K562 (cell line): ENCODE measurements around the gene GRWD1. TPM values are rescaled to one million over a fixed set of nuclear protein-coding genes. Genes with fewer than 3 reads are reported as not detected.

ENCODE experiments used
- ARNT ChIP-seq, 2 experiments: fragments of 450-650 bp; IDR thresholded peaks; 2 replicates each; pipeline ENCODE4 v1.6.1; 2016; ENCODE audit warnings: mild to moderate bottlenecking in 1 of 2
- CCNT2 ChIP-seq: IDR thresholded peaks from 2 replicates; pipeline ENCODE4 v1.6.1; 2011; ENCODE audit warnings: borderline replicate concordance, low read depth, mild to moderate bottlenecking, moderate library complexity, mixed read lengths, low read length; ENCODE audit not compliant: insufficient read length; ENCODE audit errors: extremely low read depth
- CSDE1 ChIP-seq, 2 experiments: fragments of 450-650 bp; IDR thresholded peaks; 2 replicates each; pipeline ENCODE4 v1.6.1; 2016; ENCODE audit warnings: mild to moderate bottlenecking in 1 of 2
- EZH2 ChIP-seq: IDR thresholded peaks from 2 replicates; pipeline ENCODE4 v1.6.1; 2012; ENCODE audit warnings: low read depth, mild to moderate bottlenecking, inconsistent platforms, low read length, borderline replicate concordance
- FOS ChIP-seq: IDR thresholded peaks from 3 replicates; pipeline ENCODE4 v1.6.1; 2011; ENCODE audit not compliant: insufficient read length; ENCODE audit errors: extremely low read depth
- FOXK1 ChIP-seq: sonication (generic); formaldehyde crosslinking; IDR thresholded peaks from 2 replicates; pipeline ENCODE4 v1.8.0; 2022; ENCODE audit warnings: missing genetic modification reagents, mild to moderate bottlenecking, borderline replicate concordance
- GTF2A2 ChIP-seq: IDR thresholded peaks from 2 replicates; pipeline ENCODE4 v1.6.1; 2016; ENCODE audit warnings: mild to moderate bottlenecking, missing genetic modification characterization, missing compliant biosample characterization
- ILK ChIP-seq: fragments of 450-650 bp; IDR thresholded peaks from 2 replicates; pipeline ENCODE4 v1.6.1; 2016; ENCODE audit warnings: missing genetic modification characterization, low read depth, mild to moderate bottlenecking, missing compliant biosample characterization, moderate library complexity, borderline replicate concordance
- NELFE ChIP-seq: IDR thresholded peaks from 2 replicates; pipeline ENCODE4 v1.6.1; 2011; ENCODE audit warnings: mild to moderate bottlenecking; ENCODE audit not compliant: insufficient read depth, insufficient read length
- NFYB ChIP-seq: IDR thresholded peaks from 2 replicates; pipeline ENCODE4 v1.6.1; 2011; ENCODE audit warnings: mild to moderate bottlenecking, moderate library complexity; ENCODE audit not compliant: insufficient read length; ENCODE audit errors: extremely low read depth
- POLR2B ChIP-seq: fragments of 450-650 bp; IDR thresholded peaks from 2 replicates; pipeline ENCODE4 v1.6.1; 2018; ENCODE audit warnings: low read depth; ENCODE audit not compliant: partially characterized antibody
- SMARCE1 ChIP-seq: fragments of 450-650 bp; IDR thresholded peaks from 2 replicates; pipeline ENCODE4 v1.7.1; 2016; ENCODE audit warnings: mild to moderate bottlenecking
- ZNF239 ChIP-seq: fragments of 250-450 bp; sonication (Bioruptor Pico); IDR thresholded peaks from 2 replicates; pipeline ENCODE4 v1.4.0; 2020; ENCODE audit warnings: mild to moderate bottlenecking
- polyA plus RNA-seq, 8 experiments: library from polyadenylated mRNA; depleted of rRNA in 4 of 8; stranded (reverse) in 5 of 8; unstranded in 3 of 8; fragments of >200 nt; fragmentation: Nextera tagmentation in 2 of 8; fragmentation: Illumina TruSeq in 1 of 8; extraction: Ambion mirVana in 2 of 8; extraction: Trizol in 1 of 8; gene quantifications; 2 replicates each; pipeline versions ENCODE4 v1.2.1 to v1.2.3, GENCODE V29; 2011 to 2014; ENCODE audit warnings: inconsistent platforms in 1 of 8, missing spikeins in 1 of 8
- total RNA-seq, 7 experiments: library from RNA; depleted of rRNA in 6 of 7; stranded (reverse); fragments of >200 nt in 6 of 7; fragmentation: Illumina TruSeq in 2 of 7; extraction: Trizol in 2 of 7; gene quantifications; 2 replicates each; pipeline versions ENCODE4 v1.2.1 to v1.2.3, GENCODE V29; 2011 to 2021; ENCODE audit warnings: low replicate concordance in 1 of 7
- TF ChIP-seq, protein P1 (sequence below): conservative IDR thresholded peaks from 2 replicates; pipeline ENCODE4 v1.6.1; 2011; ENCODE audit warnings: low read depth, mild to moderate bottlenecking, low read length; ENCODE audit not compliant: control insufficient read depth
- TF ChIP-seq, protein P2 (sequence below): sonication (generic); formaldehyde crosslinking; IDR thresholded peaks from 2 replicates; pipeline ENCODE4 v1.8.1; 2022; ENCODE audit warnings: missing genetic modification reagents
- TF ChIP-seq, protein P3 (sequence below), 2 experiments: fragments of 200-800 bp in 1 of 2; sonication (Bioruptor generic) in 1 of 2; sonication (generic) in 1 of 2; formaldehyde crosslinking in 1 of 2; IDR thresholded peaks in 1 of 2; conservative IDR thresholded peaks in 1 of 2; 2 replicates each; pipeline versions ENCODE4 v1.5.0 to v1.6.1; 2016 to 2020; ENCODE audit warnings: missing compliant biosample characterization in 1 of 2, missing genetic modification characterization in 1 of 2, missing genetic modification reagents in 1 of 2
- TF ChIP-seq, protein P4 (sequence below): sonication (generic); formaldehyde crosslinking; IDR thresholded peaks from 2 replicates; pipeline ENCODE4 v1.8.1; 2023; ENCODE audit warnings: mild to moderate bottlenecking, missing genetic modification reagents
- TF ChIP-seq, protein P5 (sequence below): fragments of 450-650 bp; conservative IDR thresholded peaks from 2 replicates; pipeline ENCODE4 v1.6.1; 2016; ENCODE audit warnings: missing genetic modification characterization, low read depth, mild to moderate bottlenecking, control low read depth, missing compliant biosample characterization

The GRWD1 gene
- total and polyA plus RNA-seq, 9 of the 15 experiments (the other 6 are each of a cell fraction or from before 2014, with no cell fraction given), result 1.5 to 87.2 (median 24.5) TPM

DNA sequence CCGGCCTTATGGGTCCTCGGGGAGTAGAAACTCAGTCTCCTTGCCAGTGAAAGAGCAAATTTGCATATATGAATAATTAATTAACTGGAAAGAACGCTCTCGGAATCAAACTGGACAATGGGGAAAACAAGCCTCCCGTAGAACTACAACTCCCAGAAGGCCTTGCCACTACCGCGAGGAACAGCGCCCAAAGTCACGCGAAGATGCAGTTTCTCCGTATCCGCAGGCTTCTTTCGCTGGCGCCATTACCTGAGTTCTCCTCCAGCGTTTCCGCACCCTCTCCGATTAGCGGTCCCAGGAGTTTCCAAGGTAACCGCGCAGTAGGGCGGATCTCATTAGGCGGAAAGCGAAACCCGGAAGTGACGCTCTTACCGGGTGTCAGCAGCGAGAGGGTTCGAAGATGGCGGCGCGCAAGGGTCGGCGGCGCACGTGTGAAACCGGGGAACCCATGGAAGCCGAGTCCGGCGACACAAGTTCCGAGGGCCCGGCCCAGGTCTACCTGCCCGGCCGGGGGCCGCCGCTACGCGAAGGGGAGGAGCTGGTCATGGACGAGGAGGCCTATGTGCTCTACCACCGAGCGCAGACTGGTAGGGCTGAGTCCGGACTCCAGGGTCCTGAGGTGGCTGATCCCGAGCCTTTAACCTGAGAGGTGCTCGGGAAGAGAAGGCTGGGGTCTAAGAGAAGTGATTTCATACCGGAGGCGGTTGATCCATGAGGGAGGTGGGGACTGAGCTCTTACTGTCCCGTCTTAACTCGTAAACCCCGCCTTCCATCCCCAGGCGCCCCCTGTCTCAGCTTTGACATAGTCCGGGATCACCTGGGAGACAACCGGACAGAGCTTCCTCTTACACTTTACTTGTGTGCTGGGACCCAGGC, at the start of gene GRWD1 (continued):
- TF ChIP-seq, protein P1, sequence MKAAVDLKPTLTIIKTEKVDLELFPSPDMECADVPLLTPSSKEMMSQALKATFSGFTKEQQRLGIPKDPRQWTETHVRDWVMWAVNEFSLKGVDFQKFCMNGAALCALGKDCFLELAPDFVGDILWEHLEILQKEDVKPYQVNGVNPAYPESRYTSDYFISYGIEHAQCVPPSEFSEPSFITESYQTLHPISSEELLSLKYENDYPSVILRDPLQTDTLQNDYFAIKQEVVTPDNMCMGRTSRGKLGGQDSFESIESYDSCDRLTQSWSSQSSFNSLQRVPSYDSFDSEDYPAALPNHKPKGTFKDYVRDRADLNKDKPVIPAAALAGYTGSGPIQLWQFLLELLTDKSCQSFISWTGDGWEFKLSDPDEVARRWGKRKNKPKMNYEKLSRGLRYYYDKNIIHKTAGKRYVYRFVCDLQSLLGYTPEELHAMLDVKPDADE, result peak; percentile 92; the same call in 1 of the 2 replicates
- TF ChIP-seq, protein P2, sequence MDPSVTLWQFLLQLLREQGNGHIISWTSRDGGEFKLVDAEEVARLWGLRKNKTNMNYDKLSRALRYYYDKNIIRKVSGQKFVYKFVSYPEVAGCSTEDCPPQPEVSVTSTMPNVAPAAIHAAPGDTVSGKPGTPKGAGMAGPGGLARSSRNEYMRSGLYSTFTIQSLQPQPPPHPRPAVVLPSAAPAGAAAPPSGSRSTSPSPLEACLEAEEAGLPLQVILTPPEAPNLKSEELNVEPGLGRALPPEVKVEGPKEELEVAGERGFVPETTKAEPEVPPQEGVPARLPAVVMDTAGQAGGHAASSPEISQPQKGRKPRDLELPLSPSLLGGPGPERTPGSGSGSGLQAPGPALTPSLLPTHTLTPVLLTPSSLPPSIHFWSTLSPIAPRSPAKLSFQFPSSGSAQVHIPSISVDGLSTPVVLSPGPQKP (CRISPR knock-in tag), result no peak
- TF ChIP-seq NFYB (no peak), ZNF239 (CRISPR knock-in tag) (no peak), CSDE1 (IDR thresholded peaks at IDR 0.05) (peak in 1 of 2 experiments; percentile 57; a peak in 1 of 4 replicates), POLR2B (peak; percentile 77), EZH2 (no peak), FOS (no peak), GTF2A2 (tag) (no peak), ILK (tag) (no peak), ARNT (IDR thresholded peaks at IDR 0.05) (no peak; a peak in 1 of 4 replicates), FOXK1 (CRISPR knock-in tag) (no peak), NELFE (no peak), CCNT2 (peak; percentile 41), SMARCE1 (no peak)
- TF ChIP-seq, protein P3, sequence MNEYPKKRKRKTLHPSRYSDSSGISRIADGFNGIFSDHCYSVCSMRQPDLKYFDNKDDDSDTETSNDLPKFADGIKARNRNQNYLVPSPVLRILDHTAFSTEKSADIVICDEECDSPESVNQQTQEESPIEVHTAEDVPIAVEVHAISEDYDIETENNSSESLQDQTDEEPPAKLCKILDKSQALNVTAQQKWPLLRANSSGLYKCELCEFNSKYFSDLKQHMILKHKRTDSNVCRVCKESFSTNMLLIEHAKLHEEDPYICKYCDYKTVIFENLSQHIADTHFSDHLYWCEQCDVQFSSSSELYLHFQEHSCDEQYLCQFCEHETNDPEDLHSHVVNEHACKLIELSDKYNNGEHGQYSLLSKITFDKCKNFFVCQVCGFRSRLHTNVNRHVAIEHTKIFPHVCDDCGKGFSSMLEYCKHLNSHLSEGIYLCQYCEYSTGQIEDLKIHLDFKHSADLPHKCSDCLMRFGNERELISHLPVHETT (CRISPR knock-in tag; conservative IDR thresholded peaks at IDR 0.05 in 1 of 2, IDR thresholded peaks at IDR 0.05 in 1 of 2), result 0 out of 4 replicates have a peak, but pooled peaks of 1 of the 2 experiments have one; percentile 21
- TF ChIP-seq, protein P4, sequence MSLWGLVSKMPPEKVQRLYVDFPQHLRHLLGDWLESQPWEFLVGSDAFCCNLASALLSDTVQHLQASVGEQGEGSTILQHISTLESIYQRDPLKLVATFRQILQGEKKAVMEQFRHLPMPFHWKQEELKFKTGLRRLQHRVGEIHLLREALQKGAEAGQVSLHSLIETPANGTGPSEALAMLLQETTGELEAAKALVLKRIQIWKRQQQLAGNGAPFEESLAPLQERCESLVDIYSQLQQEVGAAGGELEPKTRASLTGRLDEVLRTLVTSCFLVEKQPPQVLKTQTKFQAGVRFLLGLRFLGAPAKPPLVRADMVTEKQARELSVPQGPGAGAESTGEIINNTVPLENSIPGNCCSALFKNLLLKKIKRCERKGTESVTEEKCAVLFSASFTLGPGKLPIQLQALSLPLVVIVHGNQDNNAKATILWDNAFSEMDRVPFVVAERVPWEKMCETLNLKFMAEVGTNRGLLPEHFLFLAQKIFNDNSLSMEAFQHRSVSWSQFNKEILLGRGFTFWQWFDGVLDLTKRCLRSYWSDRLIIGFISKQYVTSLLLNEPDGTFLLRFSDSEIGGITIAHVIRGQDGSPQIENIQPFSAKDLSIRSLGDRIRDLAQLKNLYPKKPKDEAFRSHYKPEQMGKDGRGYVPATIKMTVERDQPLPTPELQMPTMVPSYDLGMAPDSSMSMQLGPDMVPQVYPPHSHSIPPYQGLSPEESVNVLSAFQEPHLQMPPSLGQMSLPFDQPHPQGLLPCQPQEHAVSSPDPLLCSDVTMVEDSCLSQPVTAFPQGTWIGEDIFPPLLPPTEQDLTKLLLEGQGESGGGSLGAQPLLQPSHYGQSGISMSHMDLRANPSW (CRISPR knock-in tag), result peak; percentile 91; the same call in 1 of the 2 replicates
- TF ChIP-seq, protein P5, sequence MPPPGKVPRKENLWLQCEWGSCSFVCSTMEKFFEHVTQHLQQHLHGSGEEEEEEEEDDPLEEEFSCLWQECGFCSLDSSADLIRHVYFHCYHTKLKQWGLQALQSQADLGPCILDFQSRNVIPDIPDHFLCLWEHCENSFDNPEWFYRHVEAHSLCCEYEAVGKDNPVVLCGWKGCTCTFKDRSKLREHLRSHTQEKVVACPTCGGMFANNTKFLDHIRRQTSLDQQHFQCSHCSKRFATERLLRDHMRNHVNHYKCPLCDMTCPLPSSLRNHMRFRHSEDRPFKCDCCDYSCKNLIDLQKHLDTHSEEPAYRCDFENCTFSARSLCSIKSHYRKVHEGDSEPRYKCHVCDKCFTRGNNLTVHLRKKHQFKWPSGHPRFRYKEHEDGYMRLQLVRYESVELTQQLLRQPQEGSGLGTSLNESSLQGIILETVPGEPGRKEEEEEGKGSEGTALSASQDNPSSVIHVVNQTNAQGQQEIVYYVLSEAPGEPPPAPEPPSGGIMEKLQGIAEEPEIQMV (tag), result no peak
